SW 1271 (cell line): ENCODE results near the gene TRMT6.

Experiments
- DNase-seq, 2 experiments: peaks; one replicate each; lab custom pipeline; 2025; lab: John Stamatoyannopoulos, UW

Gene TRMT6

DNA sequence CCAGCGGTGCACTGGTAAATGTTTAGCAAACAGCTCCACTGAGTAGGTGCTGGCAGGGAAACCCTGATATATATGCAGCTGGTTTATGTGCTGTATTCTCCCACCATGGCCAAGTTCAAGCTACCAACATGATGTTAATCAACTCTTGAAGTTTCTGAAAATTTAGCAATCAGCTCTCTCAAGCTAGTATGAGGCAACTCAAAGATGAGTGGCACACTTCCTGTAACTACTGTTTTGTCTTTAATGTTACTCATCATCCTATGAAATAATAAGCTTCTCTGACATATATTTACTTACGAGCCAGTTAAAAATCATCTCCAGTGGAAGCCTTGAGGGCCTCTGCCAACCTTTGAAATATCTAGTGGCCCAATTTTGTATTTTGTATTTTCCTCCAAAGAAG, 54.7 kb downstream of the TRMT6 start:
- no peak for DNase-seq

DNA sequence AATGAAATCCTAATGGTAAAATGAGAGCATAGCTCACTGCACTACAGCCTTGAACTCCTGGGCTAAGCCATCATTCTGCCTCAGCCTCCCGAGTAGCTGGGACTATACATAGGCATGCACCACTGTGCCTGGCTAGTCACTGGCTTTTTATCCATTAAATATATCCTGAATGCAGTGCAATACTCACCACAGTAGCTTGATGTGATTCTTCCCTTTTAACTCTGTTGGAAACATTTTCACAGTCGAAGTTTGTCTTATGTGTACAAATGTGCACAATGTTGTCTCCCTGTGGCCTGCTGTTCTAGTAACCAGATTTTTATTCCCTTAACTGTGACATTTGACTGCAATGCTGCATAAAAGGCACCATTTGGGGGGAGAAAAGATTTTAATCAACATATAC, 56.7 kb downstream of the TRMT6 start:
- DNase-seq, result no peak

DNA sequence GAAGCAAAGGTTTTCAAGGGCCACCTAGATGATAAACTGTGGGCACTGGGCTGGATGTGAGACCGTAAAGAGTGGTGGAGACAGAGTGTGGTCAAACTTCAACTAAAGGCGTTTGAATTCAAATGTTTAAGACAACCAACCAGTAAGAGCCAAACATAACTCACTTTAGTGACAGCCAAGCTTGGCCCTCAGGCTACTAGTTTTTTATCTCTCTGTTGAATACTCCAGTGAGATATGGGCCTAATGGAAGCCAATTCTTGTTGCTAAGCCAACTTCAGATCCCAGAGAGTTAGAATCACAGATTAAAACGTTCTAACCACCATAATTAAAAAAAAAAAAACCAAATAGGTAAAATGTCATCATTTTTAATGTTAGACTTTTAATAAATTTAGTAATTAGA, 57.3 kb downstream of the TRMT6 start:
- DNase-seq, result no peak

DNA sequence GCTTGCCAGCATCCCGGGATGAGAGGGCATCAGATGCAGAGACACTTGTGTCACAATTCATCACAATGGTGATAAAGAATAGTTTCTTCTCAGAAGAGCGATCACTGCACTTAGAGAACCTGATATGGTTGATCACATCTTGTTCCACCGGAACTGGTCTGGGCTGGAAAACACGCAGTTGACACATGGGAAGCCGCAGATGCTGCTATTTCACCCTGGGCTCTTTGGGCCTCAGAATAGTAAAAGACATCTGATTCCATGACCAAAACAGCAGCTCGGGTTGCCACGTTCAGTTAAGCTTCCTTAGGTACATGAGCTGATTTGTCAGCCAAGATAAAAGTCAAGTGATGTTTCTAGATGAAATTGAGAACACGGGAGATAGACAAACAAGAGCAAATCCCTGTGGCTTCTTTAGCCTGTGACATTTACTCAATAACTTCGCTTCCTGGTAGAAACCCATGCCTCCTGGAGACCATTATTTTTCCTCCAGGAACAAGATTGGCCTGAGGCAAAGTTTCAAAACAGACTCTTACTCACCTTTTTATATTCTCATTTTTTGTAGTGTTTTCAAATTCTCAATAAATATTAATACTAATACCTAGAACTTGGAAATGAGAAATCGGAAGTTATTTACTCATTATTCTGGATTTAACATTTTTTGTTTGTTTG, 59.4 kb downstream of the TRMT6 start:
- no peak for DNase-seq

DNA sequence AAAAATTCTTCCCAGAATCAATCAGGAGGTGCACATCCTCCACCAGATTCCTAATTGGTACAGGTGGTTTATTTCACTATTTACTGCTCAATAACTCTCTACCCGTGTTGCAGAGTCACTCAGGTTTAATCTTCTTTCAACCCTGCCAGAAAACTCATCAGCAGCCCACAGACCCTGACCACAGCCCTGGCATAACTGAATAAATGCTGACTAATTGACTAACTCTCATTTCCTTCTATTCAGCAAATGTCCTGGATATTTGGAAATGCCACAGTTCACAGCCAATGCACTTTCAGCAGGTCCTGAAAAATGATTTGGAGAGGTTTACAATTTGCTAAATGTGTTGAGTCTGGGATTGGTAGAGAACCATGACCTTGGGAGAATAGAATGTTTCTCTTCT, 62.3 kb downstream of the TRMT6 start:
- no peak for DNase-seq

DNA sequence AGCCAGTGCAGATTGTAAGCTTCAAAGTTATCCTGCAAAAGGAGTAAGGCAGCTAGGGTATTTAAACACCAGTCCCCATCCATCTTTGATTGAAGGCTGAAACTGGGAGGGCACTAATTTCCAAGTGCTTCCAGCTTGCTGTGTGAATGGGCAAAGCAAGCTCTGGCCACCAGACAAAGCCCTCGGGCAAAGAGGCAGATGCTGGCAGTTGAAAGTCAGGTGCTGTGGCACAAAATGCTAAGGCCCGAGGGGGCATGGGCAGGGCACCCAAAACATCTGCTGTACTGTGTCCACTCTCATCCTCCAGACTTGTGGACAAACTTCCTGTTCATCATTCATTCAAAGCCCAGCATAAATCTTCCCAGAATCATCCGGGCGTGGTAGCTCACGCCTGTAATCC, 62.9 kb downstream of the TRMT6 start:
- DNase-seq, result no peak
